Esophagus squamous epithelium (tissue), 4 donors: Measurements from ENCODE around the gene OR2L3.

Experiments
- POLR2A ChIP-seq, 4 donors: fragments of 450-650 bp; IDR thresholded peaks; one replicate each; pipeline ENCODE4 v1.6.1; 2017; ENCODE audit warnings: antibody characterized with exemption in 4 of 4, mild to moderate bottlenecking in 4 of 4, moderate library complexity in 3 of 4
- TF ChIP-seq, protein P1 (sequence below), 6 experiments: fragments of 450-650 bp in 4 of 6; fragments of 200-600 bp in 2 of 6; sonication (generic) in 2 of 6; IDR thresholded peaks; one replicate each; pipeline ENCODE4 v1.5.1; 2016 to 2019; ENCODE audit warnings: antibody characterized with exemption in 6 of 6, mild to moderate bottlenecking in 4 of 6, moderate library complexity in 4 of 6

DNA sequence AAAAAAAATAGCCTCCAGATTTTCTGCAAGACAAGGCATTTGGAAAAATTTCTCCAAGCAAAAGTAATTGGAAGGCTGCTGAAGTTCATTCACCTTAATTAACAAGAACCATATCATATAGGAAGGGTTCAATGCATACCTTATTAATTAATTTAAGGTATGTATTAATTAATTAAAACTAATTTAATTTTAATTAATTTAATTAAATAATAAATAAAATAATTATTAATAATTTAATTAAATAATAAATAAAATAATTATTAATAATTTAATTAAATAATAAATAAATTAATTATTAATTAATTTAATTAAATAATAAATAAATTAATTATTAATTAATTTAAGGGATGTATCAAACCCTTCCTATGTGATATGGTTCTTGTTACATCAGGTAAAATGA is 56.2 kb downstream of the OR2L3 start:
- TF ChIP-seq, protein P1, sequence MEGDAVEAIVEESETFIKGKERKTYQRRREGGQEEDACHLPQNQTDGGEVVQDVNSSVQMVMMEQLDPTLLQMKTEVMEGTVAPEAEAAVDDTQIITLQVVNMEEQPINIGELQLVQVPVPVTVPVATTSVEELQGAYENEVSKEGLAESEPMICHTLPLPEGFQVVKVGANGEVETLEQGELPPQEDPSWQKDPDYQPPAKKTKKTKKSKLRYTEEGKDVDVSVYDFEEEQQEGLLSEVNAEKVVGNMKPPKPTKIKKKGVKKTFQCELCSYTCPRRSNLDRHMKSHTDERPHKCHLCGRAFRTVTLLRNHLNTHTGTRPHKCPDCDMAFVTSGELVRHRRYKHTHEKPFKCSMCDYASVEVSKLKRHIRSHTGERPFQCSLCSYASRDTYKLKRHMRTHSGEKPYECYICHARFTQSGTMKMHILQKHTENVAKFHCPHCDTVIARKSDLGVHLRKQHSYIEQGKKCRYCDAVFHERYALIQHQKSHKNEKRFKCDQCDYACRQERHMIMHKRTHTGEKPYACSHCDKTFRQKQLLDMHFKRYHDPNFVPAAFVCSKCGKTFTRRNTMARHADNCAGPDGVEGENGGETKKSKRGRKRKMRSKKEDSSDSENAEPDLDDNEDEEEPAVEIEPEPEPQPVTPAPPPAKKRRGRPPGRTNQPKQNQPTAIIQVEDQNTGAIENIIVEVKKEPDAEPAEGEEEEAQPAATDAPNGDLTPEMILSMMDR (IDR thresholded peaks at IDR 0.05) = no peak
- TF ChIP-seq POLR2A (IDR thresholded peaks at IDR 0.05) = no peak
